GM12878 (cell line): ENCODE data around the gene WTAP. TPM values are rescaled to one million over a fixed set of nuclear protein-coding genes. Genes with fewer than 3 reads are reported as not detected.

Experiments used
- ATAC-seq: fragments of 200-7000 bp; cut with Tn5 transposase; 3 replicates; pipeline ENCODE4 v1.9.1; 2020; ENCODE audit warnings: mild to moderate bottlenecking, moderate library complexity
- BruUV-seq: library from RNA; stranded (reverse); fragments of 400-500 nt; replicated peaks from 2 replicates; lab custom pipeline; 2021; lab: Mats Ljungman, UMichigan
- CTCF ChIA-PET: fragments of 300-600 bp; sonication (Branson Sonifier 250); formaldehyde crosslinking; extraction: SDS; loops from one replicate; lab custom pipeline; 2021; ENCODE audit warnings: inconsistent platforms; lab: Yijun Ruan, JAX
- POLR2A ChIA-PET: fragments of 350-600 bp; formaldehyde crosslinking; extraction: SDS; loops from one replicate; lab custom pipeline; 2021; ENCODE audit warnings: inconsistent platforms; lab: Charles Lee
- RAD21 ChIA-PET: fragments of 300-600 bp; sonication (Branson Sonifier 250); formaldehyde crosslinking; loops from one replicate; lab custom pipeline; 2023; ENCODE audit warnings: antibody characterized with exemption; ENCODE audit not compliant: unreplicated experiment; lab: Charles Lee
- SMC1A ChIA-PET: fragments of 300-600 bp; sonication (Branson Sonifier 250); formaldehyde crosslinking; loops from one replicate; lab custom pipeline; 2023; ENCODE audit not compliant: unreplicated experiment, uncharacterized antibody; lab: Charles Lee
- DNase-seq: peaks from one replicate; pipeline ENCODE4 v3.0.0-alpha.2; 2011; ENCODE audit warnings: low read depth, low spot score
- FAIRE-seq: peaks from 3 replicates; lab custom pipeline; 2011; peaks lifted over from hg19 to GRCh38; lab: Jason Lieb, UNC
- H2AFZ ChIP-seq: 2 replicates; pipeline ENCODE4 v1.6.0; 2011; ENCODE audit warnings: low read depth, low read length, control low read depth; ENCODE audit not compliant: control insufficient read depth
- H3K27ac ChIP-seq: 2 replicates; pipeline ENCODE4 v1.5.1; 2011; ENCODE audit warnings: control low read depth; ENCODE audit not compliant: control insufficient read depth, insufficient read depth
- H3K27me3 ChIP-seq, 2 experiments: replicated peaks in 1 of 2; 2 replicates each; pipeline versions ENCODE4 v1.6.0 to v1.6.1; 2011; ENCODE audit warnings: low read length in 1 of 2; ENCODE audit not compliant: control insufficient read depth in 2 of 2, insufficient read depth in 2 of 2
- H3K36me3 ChIP-seq, 2 experiments: 2 replicates each; pipeline ENCODE4 v1.5.1; 2011; ENCODE audit warnings: low read length in 1 of 2; ENCODE audit not compliant: control insufficient read depth in 2 of 2, insufficient read depth in 2 of 2
- H3K4me1 ChIP-seq: 2 replicates; pipeline ENCODE4 v1.6.1; 2011; ENCODE audit warnings: mild to moderate bottlenecking, low read length, moderate library complexity, mixed read lengths; ENCODE audit not compliant: control insufficient read depth, insufficient read depth
- H3K4me2 ChIP-seq: 2 replicates; pipeline ENCODE4 v1.6.0; 2011; ENCODE audit warnings: control low read depth; ENCODE audit not compliant: control insufficient read depth, insufficient read depth
- H3K4me3 ChIP-seq: fragments of 200-600 bp; sonication (generic); 2 replicates; pipeline ENCODE4 v1.5.1; 2016
- H3K79me2 ChIP-seq: 2 replicates; pipeline ENCODE4 v1.6.0; 2011; ENCODE audit warnings: low read length; ENCODE audit not compliant: control insufficient read depth, insufficient read depth
- H3K9ac ChIP-seq: 2 replicates; pipeline ENCODE4 v1.8.0; 2011; ENCODE audit warnings: low read length, control low read depth, mixed read lengths; ENCODE audit not compliant: control insufficient read depth, insufficient read depth
- H3K9me3 ChIP-seq: replicated peaks from 3 replicates; pipeline ENCODE4 v1.5.1; 2011; ENCODE audit warnings: mild to moderate bottlenecking, low read length; ENCODE audit not compliant: control insufficient read depth, insufficient read depth
- H4K20me1 ChIP-seq: 2 replicates; pipeline ENCODE4 v1.6.0; 2011; ENCODE audit not compliant: control insufficient read depth, insufficient read depth
- FOXK2 ChIP-seq: fragments of 450-650 bp; IDR thresholded peaks from 2 replicates; pipeline ENCODE4 v1.6.1; 2017; ENCODE audit warnings: mild to moderate bottlenecking, moderate library complexity
- NKRF ChIP-seq: fragments of 450-650 bp; conservative IDR thresholded peaks from 2 replicates; pipeline ENCODE4 v1.6.1; 2017; ENCODE audit warnings: mild to moderate bottlenecking, moderate library complexity
- ZNF24 ChIP-seq: fragments of 450-650 bp; IDR thresholded peaks from 2 replicates; pipeline ENCODE4 v1.6.1; 2017; ENCODE audit warnings: antibody characterized with exemption, mild to moderate bottlenecking
- WGBS: methylation state at CpG from one replicate; pipeline ENCODE4 v1.1.6; 2016; ENCODE audit warnings: low lambda C conversion rate; ENCODE audit not compliant: insufficient replicate concordance, insufficient coverage; ENCODE audit errors: missing lambda C conversion rate; 5-methylcytosine and 5-hydroxymethylcytosine counted together
- in situ Hi-C: fragments of 300-500 bp; cut with MboI; formaldehyde crosslinking; loops from 9 replicates; pipeline ENCODE4 v1.14.3; 2018; ENCODE audit warnings: mixed read lengths
- intact Hi-C: fragments of 100-400 bp; cut with micrococcal nuclease; formaldehyde crosslinking; loops from one replicate; pipeline ENCODE4 v1.14.2; 2022; ENCODE audit not compliant: unreplicated experiment
- polyA plus RNA-seq, 11 experiments: library from polyadenylated mRNA; depleted of rRNA in 4 of 11; unstranded in 6 of 11; stranded (reverse) in 5 of 11; fragments of >200 nt; fragmentation: Nextera tagmentation in 4 of 11; fragmentation: Illumina TruSeq in 1 of 11; extraction: Ambion mirVana in 4 of 11; extraction: Trizol in 1 of 11; gene quantifications; 1 replicate in 1 of 11; 2 replicates in 10 of 11; pipeline versions ENCODE4 v1.2.1 to v1.2.3, GENCODE V29; 2011 to 2016; ENCODE audit warnings: inconsistent platforms in 2 of 11, missing spikeins in 2 of 11, low read depth in 1 of 11
- small RNA-seq: library from RNA; depleted of rRNA; stranded (forward); fragments of <200 nt; gene quantifications from one replicate; pipeline ENCODE3, GENCODE V24; 2014
- total RNA-seq, 4 experiments: library from RNA; depleted of rRNA in 3 of 4; stranded (reverse); fragments of >200 nt in 3 of 4; fragmentation: Illumina TruSeq in 1 of 4; extraction: Trizol in 1 of 4; gene quantifications; 2 replicates each; pipeline versions ENCODE4 v1.2.1 to v1.2.3, GENCODE V29; 2013 to 2021

WTAP gene
- total and polyA plus RNA-seq, 10 of the 15 experiments (the other 5 are each of a cell fraction or from before 2014, with no cell fraction given): 38.7 to 132 (median 83.1) TPM

GRCh38 chr6:159805440-159806020 lies 78.2 kb downstream of the WTAP start:
- Histone ChIP-seq H3K9me3 (no peaks in the 10 kb centered on the region), H3K79me2 (no peaks in the 10 kb centered on the region), H4K20me1 (no peaks in the 10 kb centered on the region)
- ATAC-seq: no peak
- POLR2A ChIA-PET: no interaction called here
- TF ChIP-seq ZNF24: no peak
- no peak for TF ChIP-seq NKRF
- TF ChIP-seq FOXK2: no peak
- TF ChIP-seq, all 136 proteins: peak for 0
- BruUV-seq: no TSS peak
- in situ Hi-C loops (no loop called here), intact Hi-C loops (no loop called here)
- Histone ChIP-seq H3K27me3 (no peaks in the 10 kb centered on the region), H3K9ac (no peak overlapping the region), H3K4me2 (no peak overlapping the region), H3K4me1 (no peaks in the 10 kb centered on the region), H3K27ac (no peak overlapping the region), H3K36me3 (no peaks in the 10 kb centered on the region), H2AFZ (no peak overlapping the region), H3K4me3 (no peak overlapping the region)
- ChIA-PET CTCF (interaction anchor here (1.0 to 1.6 kb wide), 2 partner anchors 9 to 16 kb away, joined by 5 read pairs; partner anchors contain the start of genes MRPL18 and TCP1), SMC1A (interaction anchor here (0.7 to 1.6 kb wide), 2 partner anchors 14 to 24 kb away, joined by 3 to 6 read pairs; no protein-coding TSS in a partner anchor), RAD21 (no interaction called here)
- WGBS: 92% methylated on average over 6 of the region's 6 CpGs
- DNase-seq (no peak), FAIRE-seq (no peak)

Small RNAs within 50 kb of the gene (small RNA-seq; reads per million reads assigned to genes)
- not detected for gene RNU4ATAC18P
- gene SNORA20: 15.3 reads per million, percentile 97 among the genes with 10 or more reads in this experiment
- not detected for gene SNORA29

Other genes with a start within 250 kb of the WTAP start
- 39.8 and 40.5 TPM in 2 replicates for gene SOD2, start 34.3 kb upstream of the WTAP start, total RNA-seq (2014; rRNA removed)
- gene SOD2, start 34.3 kb upstream of the WTAP start, total RNA-seq (2014; rRNA removed; fragmentation: Illumina TruSeq; extraction: Trizol): 34.4 and 37.8 TPM in 2 replicates
- 46.4 and 50.5 TPM in 2 replicates for gene SOD2, start 34.3 kb upstream of the WTAP start, total RNA-seq (2021)
- gene SOD2, start 34.3 kb upstream of the WTAP start, polyA plus RNA-seq (2011; rRNA removed): 42.3 and 43.8 TPM in 2 replicates
- 33.3 and 44.2 TPM in 2 replicates for gene SOD2, start 34.3 kb upstream of the WTAP start, polyA plus RNA-seq (2014; fragmentation: Illumina TruSeq; extraction: Trizol)
- 10 to 100 TPM; 12.1 to 20.9 TPM for gene SOD2, start 34.3 kb upstream of the WTAP start, polyA plus RNA-seq (2014; fragmentation: Nextera tagmentation; extraction: Ambion mirVana)
- gene SOD2, start 34.3 kb upstream of the WTAP start, polyA plus RNA-seq (2014; rRNA removed): 36.2 and 37.7 TPM in 2 replicates
- 10 to 100 TPM; 48.6 to 55.8 TPM for gene SOD2, start 34.3 kb upstream of the WTAP start, polyA plus RNA-seq (2016; fragmentation: Nextera tagmentation; extraction: Ambion mirVana)
- gene ACAT2, start 34.5 kb downstream of the WTAP start, total RNA-seq (2014; rRNA removed): 87.9 and 93.3 TPM in 2 replicates
- 116 and 119 TPM in 2 replicates for gene ACAT2, start 34.5 kb downstream of the WTAP start, total RNA-seq (2014; rRNA removed; fragmentation: Illumina TruSeq; extraction: Trizol)
- 128 and 139 TPM in 2 replicates for gene ACAT2, start 34.5 kb downstream of the WTAP start, total RNA-seq (2021)
- 227 and 257 TPM in 2 replicates for gene ACAT2, start 34.5 kb downstream of the WTAP start, polyA plus RNA-seq (2011; rRNA removed)
- gene ACAT2, start 34.5 kb downstream of the WTAP start, polyA plus RNA-seq (2014; fragmentation: Illumina TruSeq; extraction: Trizol): 98.9 and 134 TPM in 2 replicates
- gene ACAT2, start 34.5 kb downstream of the WTAP start, polyA plus RNA-seq (2014; fragmentation: Nextera tagmentation; extraction: Ambion mirVana): 100 to 1,000 TPM; 249 to 257 TPM
- gene ACAT2, start 34.5 kb downstream of the WTAP start, polyA plus RNA-seq (2014; rRNA removed): 93.4 and 105 TPM in 2 replicates
- 100 to 1,000 TPM; 137 to 150 TPM for gene ACAT2, start 34.5 kb downstream of the WTAP start, polyA plus RNA-seq (2016; fragmentation: Nextera tagmentation; extraction: Ambion mirVana)
- gene TCP1, start 62.1 kb downstream of the WTAP start, total RNA-seq (2014; rRNA removed): 347 and 350 TPM in 2 replicates
- 329 and 350 TPM in 2 replicates for gene TCP1, start 62.1 kb downstream of the WTAP start, total RNA-seq (2014; rRNA removed; fragmentation: Illumina TruSeq; extraction: Trizol)
- 306 and 317 TPM in 2 replicates for gene TCP1, start 62.1 kb downstream of the WTAP start, total RNA-seq (2021)
- 133 and 194 TPM in 2 replicates for gene TCP1, start 62.1 kb downstream of the WTAP start, polyA plus RNA-seq (2011; rRNA removed)
- 294 and 401 TPM in 2 replicates for gene TCP1, start 62.1 kb downstream of the WTAP start, polyA plus RNA-seq (2014; fragmentation: Illumina TruSeq; extraction: Trizol)
- gene TCP1, start 62.1 kb downstream of the WTAP start, polyA plus RNA-seq (2014; fragmentation: Nextera tagmentation; extraction: Ambion mirVana): 100 to 1,000 TPM; 201 to 241 TPM
- gene TCP1, start 62.1 kb downstream of the WTAP start, polyA plus RNA-seq (2014; rRNA removed): 170 and 172 TPM in 2 replicates
- gene TCP1, start 62.1 kb downstream of the WTAP start, polyA plus RNA-seq (2016; fragmentation: Nextera tagmentation; extraction: Ambion mirVana): 100 to 1,000 TPM; 452 to 457 TPM
- 98.6 and 104 TPM in 2 replicates for gene MRPL18, start 63.0 kb downstream of the WTAP start, total RNA-seq (2014; rRNA removed)
- gene MRPL18, start 63.0 kb downstream of the WTAP start, total RNA-seq (2014; rRNA removed; fragmentation: Illumina TruSeq; extraction: Trizol): 81.9 and 82.3 TPM in 2 replicates
- 68.5 and 69.3 TPM in 2 replicates for gene MRPL18, start 63.0 kb downstream of the WTAP start, total RNA-seq (2021)
- 108 and 128 TPM in 2 replicates for gene MRPL18, start 63.0 kb downstream of the WTAP start, polyA plus RNA-seq (2011; rRNA removed)
- gene MRPL18, start 63.0 kb downstream of the WTAP start, polyA plus RNA-seq (2014; fragmentation: Illumina TruSeq; extraction: Trizol): 78.8 and 80.0 TPM in 2 replicates
- 100 to 1,000 TPM; 148 to 203 TPM for gene MRPL18, start 63.0 kb downstream of the WTAP start, polyA plus RNA-seq (2014; fragmentation: Nextera tagmentation; extraction: Ambion mirVana)
- gene MRPL18, start 63.0 kb downstream of the WTAP start, polyA plus RNA-seq (2014; rRNA removed): 106 and 124 TPM in 2 replicates
- 100 to 1,000 TPM; 174 to 177 TPM for gene MRPL18, start 63.0 kb downstream of the WTAP start, polyA plus RNA-seq (2016; fragmentation: Nextera tagmentation; extraction: Ambion mirVana)
- 0.38 TPM in 1 of 2 replicates, not detected in the other for gene PNLDC1, start 72.8 kb downstream of the WTAP start, total RNA-seq (2014; rRNA removed)
- gene PNLDC1, start 72.8 kb downstream of the WTAP start, total RNA-seq (2014; rRNA removed; fragmentation: Illumina TruSeq; extraction: Trizol): 0.09 TPM in 1 of 2 replicates, not detected in the other
- 0.19 TPM in 1 of 2 replicates, not detected in the other for gene PNLDC1, start 72.8 kb downstream of the WTAP start, total RNA-seq (2021)
- 0.07 and 0.08 TPM in 2 replicates for gene PNLDC1, start 72.8 kb downstream of the WTAP start, polyA plus RNA-seq (2011; rRNA removed)
- 0.07 TPM in 1 of 2 replicates, not detected in the other for gene PNLDC1, start 72.8 kb downstream of the WTAP start, polyA plus RNA-seq (2014; fragmentation: Illumina TruSeq; extraction: Trizol)
- gene PNLDC1, start 72.8 kb downstream of the WTAP start, polyA plus RNA-seq (2014; fragmentation: Nextera tagmentation; extraction: Ambion mirVana): under 1 TPM; 0.09 to 0.16 TPM
- 0.06 and 0.16 TPM in 2 replicates for gene PNLDC1, start 72.8 kb downstream of the WTAP start, polyA plus RNA-seq (2014; rRNA removed)
- gene PNLDC1, start 72.8 kb downstream of the WTAP start, polyA plus RNA-seq (2016; fragmentation: Nextera tagmentation; extraction: Ambion mirVana): under 1 TPM; 0.09 to 0.25 TPM
- under 0.01 TPM in 1 of 2 replicates, not detected in the other for gene MAS1, start 163.5 kb downstream of the WTAP start, total RNA-seq (2014; rRNA removed)
- gene MAS1, start 163.5 kb downstream of the WTAP start, total RNA-seq (2014; rRNA removed; fragmentation: Illumina TruSeq; extraction: Trizol): not detected in 2 replicates
- not detected in 2 replicates for gene MAS1, start 163.5 kb downstream of the WTAP start, total RNA-seq (2021)
- gene MAS1, start 163.5 kb downstream of the WTAP start, polyA plus RNA-seq (2011; rRNA removed): 0.07 and 0.08 TPM in 2 replicates
- gene MAS1, start 163.5 kb downstream of the WTAP start, polyA plus RNA-seq (2014; fragmentation: Illumina TruSeq; extraction: Trizol): 0.02 TPM in 1 of 2 replicates, not detected in the other
- not detected for gene MAS1, start 163.5 kb downstream of the WTAP start, polyA plus RNA-seq (2014; fragmentation: Nextera tagmentation; extraction: Ambion mirVana)
- gene MAS1, start 163.5 kb downstream of the WTAP start, polyA plus RNA-seq (2014; rRNA removed): 0.01 TPM in 1 of 2 replicates, not detected in the other
- not detected for gene MAS1, start 163.5 kb downstream of the WTAP start, polyA plus RNA-seq (2016; fragmentation: Nextera tagmentation; extraction: Ambion mirVana)
- gene IGF2R, start 241.6 kb downstream of the WTAP start, total RNA-seq (2014; rRNA removed): 20.7 and 21.9 TPM in 2 replicates
- gene IGF2R, start 241.6 kb downstream of the WTAP start, total RNA-seq (2014; rRNA removed; fragmentation: Illumina TruSeq; extraction: Trizol): 15.2 and 16.2 TPM in 2 replicates
- 36.6 and 40.1 TPM in 2 replicates for gene IGF2R, start 241.6 kb downstream of the WTAP start, total RNA-seq (2021)
- gene IGF2R, start 241.6 kb downstream of the WTAP start, polyA plus RNA-seq (2011; rRNA removed): 15.1 and 18.5 TPM in 2 replicates
- 27.0 and 29.2 TPM in 2 replicates for gene IGF2R, start 241.6 kb downstream of the WTAP start, polyA plus RNA-seq (2014; fragmentation: Illumina TruSeq; extraction: Trizol)
- 1 to 10 TPM in 1 of 2 experiments, under 1 TPM in 1; 1.00 to 1.5 TPM for gene IGF2R, start 241.6 kb downstream of the WTAP start, polyA plus RNA-seq (2014; fragmentation: Nextera tagmentation; extraction: Ambion mirVana)
- 17.3 and 20.1 TPM in 2 replicates for gene IGF2R, start 241.6 kb downstream of the WTAP start, polyA plus RNA-seq (2014; rRNA removed)
- gene IGF2R, start 241.6 kb downstream of the WTAP start, polyA plus RNA-seq (2016; fragmentation: Nextera tagmentation; extraction: Ambion mirVana): 1 to 10 TPM; 4.2 to 5.1 TPM